HG02884 (cell line): ENCODE data around the gene CATSPERD.
A peak's percentile ranks its signal among the peaks of the same experiment; 100 is the strongest.

ENCODE experiments used
- ATAC-seq: cut with Tn5 transposase; IDR thresholded peaks from one replicate; pipeline ENCODE4 v1.9.1; 2021; ENCODE audit warnings: mild to moderate bottlenecking, moderate library complexity; ENCODE audit not compliant: unreplicated experiment

CATSPERD gene

GRCh38 chr19:5719961-5720790 lies at the start of gene CATSPERD, which contains the start of gene LONP1:
TSS of gene CATSPERD (plus strand) at chr19:5720637. CDS start at chr19:5720738, 101 bp downstream.
TSS of gene LONP1 (minus strand) at chr19:5720146. CDS start at chr19:5720132, 14 bp downstream.
- ATAC-seq: peak; percentile 83

- no peak for ATAC-seq
These were observed 48.8 kb upstream of the CATSPERD start for GRCh38 chr19:5671600-5671999.

- no peak for ATAC-seq
These were observed 47.6 kb upstream of the CATSPERD start for GRCh38 chr19:5672708-5673459.

- no peak for ATAC-seq
These were observed 46.7 kb upstream of the CATSPERD start for GRCh38 chr19:5673752-5674151.

GRCh38 chr19:5674714-5675113 lies 45.7 kb upstream of the CATSPERD start:
- ATAC-seq: no peak

- ATAC-seq: no peak
These were observed 44.2 kb upstream of the CATSPERD start for GRCh38 chr19:5676105-5676771.

GRCh38 chr19:5676772-5677105 lies 43.7 kb upstream of the CATSPERD start:
- ATAC-seq: no peak

- no peak for ATAC-seq
These were observed 43.3 kb upstream of the CATSPERD start for GRCh38 chr19:5677136-5677535.

- ATAC-seq: no peak
These were observed 42.9 kb upstream of the CATSPERD start for GRCh38 chr19:5677580-5677979.

- no peak for ATAC-seq
These were observed 42.2 kb upstream of the CATSPERD start for GRCh38 chr19:5678071-5678718.

- ATAC-seq: no peak
These were observed 41.0 kb upstream of the CATSPERD start for GRCh38 chr19:5679289-5680083.

- ATAC-seq: no peak
These were observed 40.4 kb upstream of the CATSPERD start for GRCh38 chr19:5680084-5680436.

- ATAC-seq: peak; percentile 91
These were observed 39.7 kb upstream of the CATSPERD start, which contains the start of the genes HSD11B1L and MICOS13 for GRCh38 chr19:5680437-5681368. TSS of gene HSD11B1L (plus strand) at chr19:5681027. CDS start at chr19:5684833, 3,806 bp downstream. TSS of gene MICOS13 (minus strand) at chr19:5680516. CDS start at chr19:5680486, 30 bp downstream.

GRCh38 chr19:5681391-5682106 lies 38.9 kb upstream of the CATSPERD start:
- no peak for ATAC-seq

GRCh38 chr19:5682107-5682482 lies 38.3 kb upstream of the CATSPERD start:
- ATAC-seq: no peak

- no peak for ATAC-seq
These were observed 37.1 kb upstream of the CATSPERD start for GRCh38 chr19:5683177-5683886.

GRCh38 chr19:5684694-5685430 lies 35.6 kb upstream of the CATSPERD start:
- no peak for ATAC-seq
